HL-60/S4 treated with phorbol 12-myristate 13-acetate at 8.2 ng/mL for 4 days and 3 days (cell line): Measurements from ENCODE around the gene SLC16A12.
"Not testable (repeated sequence)": the region's sequence is repeated elsewhere in the genome, so short reads cannot be mapped to it uniquely, and the experiment has no call there.

Experiments used
- in situ Hi-C: fragments of 300-500 bp; cut with MboI; formaldehyde crosslinking; loops from 2 replicates; pipeline ENCODE4 v1.15.0; 2022; ENCODE audit warnings: low sequenced_read_pairs

Gene SLC16A12

GRCh38 chr10:89398003-89398749, 137.2 kb downstream of the SLC16A12 start:
- in situ Hi-C loops = no loop called here

GRCh38 chr10:89395141-89395540, 140.3 kb downstream of the SLC16A12 start:
- in situ Hi-C loops = no loop called here

DNA sequence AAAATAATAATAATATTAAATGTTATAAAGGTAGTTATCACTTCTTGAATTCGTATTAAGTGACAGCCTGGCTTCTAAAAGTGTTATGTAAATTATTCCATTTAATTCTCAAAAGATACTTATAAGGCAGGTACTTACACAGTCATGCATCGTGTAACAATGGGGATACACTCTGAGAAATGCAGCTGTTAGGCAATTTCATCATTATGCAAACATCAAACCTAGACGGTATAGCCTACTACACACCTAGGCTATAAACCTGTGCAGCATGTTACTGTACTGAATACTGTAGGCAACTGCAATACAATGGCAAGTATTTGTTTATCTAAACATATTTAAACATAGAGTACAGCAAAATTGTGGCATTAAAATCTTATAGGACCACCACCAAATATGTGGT, 141.5 kb downstream of the SLC16A12 start:
- in situ Hi-C loops = no loop called here

GRCh38 chr10:89392974-89393373, 142.4 kb downstream of the SLC16A12 start:
- in situ Hi-C loops = no loop called here

DNA sequence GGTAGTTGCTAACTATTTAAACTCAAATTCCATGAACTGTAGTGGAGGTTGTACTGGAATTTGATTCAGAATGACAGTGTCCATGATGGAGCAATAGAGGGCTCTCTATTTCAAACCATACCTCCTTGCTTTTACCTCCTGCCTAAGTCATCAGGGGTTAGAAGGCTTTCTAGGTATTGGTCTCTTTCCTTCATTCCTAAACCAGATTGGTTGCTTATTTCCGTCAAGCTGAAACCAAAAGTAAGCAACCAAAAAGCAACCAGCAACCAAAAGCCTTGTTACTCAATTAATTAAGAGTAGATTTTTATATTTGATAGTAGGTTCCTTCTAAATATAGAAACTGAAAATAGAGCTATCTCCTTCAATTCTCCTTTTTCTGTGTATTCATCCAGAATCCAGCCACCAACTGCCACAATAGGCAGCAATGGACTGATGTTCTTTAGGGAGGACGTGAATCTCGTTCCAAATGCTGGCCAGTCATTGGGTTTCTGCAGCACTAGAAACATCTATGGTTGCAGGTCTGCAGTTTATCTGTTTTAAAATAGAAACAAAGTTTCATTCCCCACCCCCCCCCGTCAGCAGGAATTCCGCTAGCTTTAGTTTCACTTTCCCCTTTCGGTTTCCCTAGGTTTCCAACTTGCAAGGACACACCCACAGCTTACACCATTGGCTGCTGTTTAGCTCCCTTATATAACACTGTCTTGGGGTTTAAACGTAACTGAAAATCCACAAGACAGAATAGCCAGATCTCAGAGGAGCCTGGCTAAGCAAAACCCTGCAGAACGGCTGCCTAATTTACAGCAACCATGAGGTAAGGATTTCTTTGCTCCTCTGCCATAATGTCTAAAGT, 143.3 kb downstream of the SLC16A12 start, which contains the start of gene IFIT1:
TSS of gene IFIT1 (plus strand) at position 717 of the 850 bp plus-strand sequence. CDS start at position 807, 90 bp downstream.
- in situ Hi-C loops = no loop called here

GRCh38 chr10:89391226-89391576, 144.2 kb downstream of the SLC16A12 start:
- in situ Hi-C loops = not testable (repeated sequence)

- in situ Hi-C loops = no loop called here
Measured at GRCh38 chr10:89390476-89391225, 144.7 kb downstream of the SLC16A12 start.

GRCh38 chr10:89389254-89389653, 146.1 kb downstream of the SLC16A12 start:
- in situ Hi-C loops = no loop called here

GRCh38 chr10:89388806-89389205, 146.6 kb downstream of the SLC16A12 start:
- in situ Hi-C loops = no loop called here

- in situ Hi-C loops = no loop called here
Measured at GRCh38 chr10:89384474-89385340, 150.7 kb downstream of the SLC16A12 start.

GRCh38 chr10:89382757-89383156, 152.6 kb downstream of the SLC16A12 start:
- in situ Hi-C loops = no loop called here
